Tibial nerve (tissue), 3 donors: ENCODE measurements around the gene CMTM7.

Source experiments
- CTCF ChIP-seq, 5 experiments: fragments of 200-600 bp in 3 of 5; fragments of 450-650 bp in 2 of 5; sonication (generic) in 3 of 5; IDR thresholded peaks; one replicate each; pipeline ENCODE4 v1.5.1; 2016 to 2019; ENCODE audit warnings: antibody characterized with exemption in 5 of 5, mild to moderate bottlenecking in 3 of 5, moderate library complexity in 2 of 5
- POLR2A ChIP-seq, 2 donors: fragments of 450-650 bp; IDR thresholded peaks; one replicate each; pipeline ENCODE4 v1.6.1; 2017; ENCODE audit warnings: antibody characterized with exemption in 2 of 2, mild to moderate bottlenecking in 2 of 2, moderate library complexity in 2 of 2

GRCh38 chr3:32373276-32373675 lies 18.4 kb upstream of the CMTM7 start:
- TF ChIP-seq POLR2A (IDR thresholded peaks at IDR 0.05) (no peak), CTCF (IDR thresholded peaks at IDR 0.05) (no peak)
